T-helper 9 cell (primary cell): Measurements from ENCODE around the gene BCL2L13.

ENCODE experiments used
- DNase-seq: peaks from one replicate; pipeline ENCODE4 v3.0.0-alpha.2; 2020

BCL2L13 gene

GRCh38 chr22:17767233-17768065 lies 128.9 kb downstream of the BCL2L13 start:
- DNase-seq: no peak

GRCh38 chr22:17769013-17769715 lies 130.6 kb downstream of the BCL2L13 start:
- DNase-seq: no peak

GRCh38 chr22:17769716-17770082 lies 131.1 kb downstream of the BCL2L13 start:
- DNase-seq: no peak

GRCh38 chr22:17770180-17771077 lies 131.9 kb downstream of the BCL2L13 start:
- no peak for DNase-seq

- DNase-seq: no peak
Measured at GRCh38 chr22:17772249-17772957, 133.8 kb downstream of the BCL2L13 start.

GRCh38 chr22:17772958-17773605 lies 134.5 kb downstream of the BCL2L13 start:
- no peak for DNase-seq

GRCh38 chr22:17773606-17774205 lies 135.1 kb downstream of the BCL2L13 start:
- peak; percentile 58 for DNase-seq

- peak; percentile 48 for DNase-seq
Measured at GRCh38 chr22:17774206-17774925, 135.8 kb downstream of the BCL2L13 start, which contains the start of gene BID. Gene BID (minus strand): TSS chr22:17774469. CDS start chr22:17750116, 24,353 bp downstream.

GRCh38 chr22:17774926-17775685 lies 136.5 kb downstream of the BCL2L13 start:
- DNase-seq: no peak

GRCh38 chr22:17775781-17776465 lies 137.4 kb downstream of the BCL2L13 start:
- no peak for DNase-seq

GRCh38 chr22:17777005-17777716 lies 138.6 kb downstream of the BCL2L13 start:
- peak; percentile 55 for DNase-seq

- DNase-seq: no peak
Measured at GRCh38 chr22:17777717-17778044, 139.1 kb downstream of the BCL2L13 start.

GRCh38 chr22:17778412-17778976 lies 139.9 kb downstream of the BCL2L13 start:
- DNase-seq: no peak

GRCh38 chr22:17779286-17780115 lies 140.9 kb downstream of the BCL2L13 start:
- no peak for DNase-seq

GRCh38 chr22:17780116-17780740 lies 141.7 kb downstream of the BCL2L13 start:
- DNase-seq: no peak
